Right lobe of liver (tissue), 4 donors: Measurements from ENCODE around the gene SELENOP.

Source experiments
- CTCF ChIP-seq, 4 donors: fragments of 200-600 bp in 3 of 4; fragments of 450-650 bp in 1 of 4; IDR thresholded peaks; one replicate each; pipeline versions ENCODE4 v1.5.1 to v1.8.0; 2016 to 2022; ENCODE audit warnings: antibody characterized with exemption in 4 of 4, mild to moderate bottlenecking in 2 of 4
- POLR2A ChIP-seq: fragments of 450-650 bp; IDR thresholded peaks from one replicate; pipeline ENCODE4 v1.6.1; 2017; ENCODE audit warnings: antibody characterized with exemption, mild to moderate bottlenecking
- donor health status: DM: no; HTN: no; CAD: no.
- donor health status: DM: no; HTN: no; CAD: no.
- donor health status: DM: no; HTN: yes; CAD: no.

GRCh38 chr5:42785756-42786155 is 25.9 kb downstream of the SELENOP start:
- no peak for TF ChIP-seq CTCF (IDR thresholded peaks at IDR 0.05)
- TF ChIP-seq POLR2A, result no peak
